Endothelial cell (in vitro differentiated cells): ENCODE results near the gene UGCG. TPM values are rescaled to one million over a fixed set of nuclear protein-coding genes. Genes with fewer than 3 reads are reported as not detected.

ENCODE experiments used
- DNase-seq: peaks from one replicate; pipeline ENCODE4 v3.0.0; 2021; ENCODE audit warnings: low spot score
- H3K27ac Mint-ChIP-seq: one replicate; pipeline ENCODE4 v1.8.0; 2021; ENCODE audit warnings: mixed read lengths, inconsistent platforms; ENCODE audit not compliant: unreplicated experiment
- H3K27me3 Mint-ChIP-seq: one replicate; pipeline ENCODE4 v1.8.0; 2021; ENCODE audit warnings: mild to moderate bottlenecking, moderate library complexity, mixed read lengths, inconsistent platforms; ENCODE audit not compliant: unreplicated experiment
- H3K36me3 Mint-ChIP-seq: one replicate; pipeline ENCODE4 v1.8.0; 2021; ENCODE audit warnings: mild to moderate bottlenecking, low read depth, mixed read lengths, inconsistent platforms; ENCODE audit not compliant: unreplicated experiment
- H3K4me1 Mint-ChIP-seq: one replicate; pipeline ENCODE4 v1.8.0; 2021; ENCODE audit warnings: mild to moderate bottlenecking, mixed read lengths, inconsistent platforms; ENCODE audit not compliant: unreplicated experiment
- H3K4me3 Mint-ChIP-seq: one replicate; pipeline ENCODE4 v1.8.0; 2021; ENCODE audit warnings: mild to moderate bottlenecking, mixed read lengths, inconsistent platforms; ENCODE audit not compliant: unreplicated experiment
- H3K9me3 Mint-ChIP-seq: one replicate; pipeline ENCODE4 v1.8.0; 2021; ENCODE audit warnings: mixed read lengths, inconsistent platforms; ENCODE audit not compliant: unreplicated experiment
- total RNA-seq: library from RNA; stranded (reverse); fragmentation: NEBNext Ultra II Directional; extraction: Animal tissue kit (Norgen Biotek cat#: 25700); gene quantifications from one replicate; pipeline ENCODE4 v1.2.1, GENCODE V29; 2021; ENCODE audit not compliant: unreplicated experiment
- TF ChIP-seq, protein P1 (sequence below): fragments of 200-600 bp; sonication (generic); IDR thresholded peaks from one replicate; pipeline ENCODE4 v1.5.0; 2021; ENCODE audit warnings: antibody characterized with exemption; ENCODE audit not compliant: unreplicated experiment

UGCG gene
- total RNA-seq, 1 donor from 2014 or later: 14.1 TPM

DNA sequence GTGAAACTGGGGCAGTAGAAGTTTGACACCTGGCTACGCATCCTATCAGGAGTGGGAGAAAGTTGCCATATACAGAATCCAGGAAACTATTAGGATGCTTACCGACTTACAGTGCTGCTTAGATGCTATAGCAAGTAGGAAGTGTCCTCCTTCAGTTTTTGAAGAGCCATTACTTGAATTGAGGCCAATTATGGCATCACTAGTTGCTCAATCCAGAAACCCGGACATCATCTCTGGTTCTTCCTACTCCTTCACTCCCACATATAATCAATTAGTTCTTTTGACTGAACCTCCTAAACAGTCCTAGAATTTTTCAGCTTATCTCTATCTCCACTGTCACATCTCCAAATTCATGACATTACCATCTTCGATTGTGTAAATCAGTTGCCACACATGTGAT lies 41.8 kb upstream of the UGCG start:
- TF ChIP-seq, protein P1, sequence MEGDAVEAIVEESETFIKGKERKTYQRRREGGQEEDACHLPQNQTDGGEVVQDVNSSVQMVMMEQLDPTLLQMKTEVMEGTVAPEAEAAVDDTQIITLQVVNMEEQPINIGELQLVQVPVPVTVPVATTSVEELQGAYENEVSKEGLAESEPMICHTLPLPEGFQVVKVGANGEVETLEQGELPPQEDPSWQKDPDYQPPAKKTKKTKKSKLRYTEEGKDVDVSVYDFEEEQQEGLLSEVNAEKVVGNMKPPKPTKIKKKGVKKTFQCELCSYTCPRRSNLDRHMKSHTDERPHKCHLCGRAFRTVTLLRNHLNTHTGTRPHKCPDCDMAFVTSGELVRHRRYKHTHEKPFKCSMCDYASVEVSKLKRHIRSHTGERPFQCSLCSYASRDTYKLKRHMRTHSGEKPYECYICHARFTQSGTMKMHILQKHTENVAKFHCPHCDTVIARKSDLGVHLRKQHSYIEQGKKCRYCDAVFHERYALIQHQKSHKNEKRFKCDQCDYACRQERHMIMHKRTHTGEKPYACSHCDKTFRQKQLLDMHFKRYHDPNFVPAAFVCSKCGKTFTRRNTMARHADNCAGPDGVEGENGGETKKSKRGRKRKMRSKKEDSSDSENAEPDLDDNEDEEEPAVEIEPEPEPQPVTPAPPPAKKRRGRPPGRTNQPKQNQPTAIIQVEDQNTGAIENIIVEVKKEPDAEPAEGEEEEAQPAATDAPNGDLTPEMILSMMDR: no peak
- Mint-ChIP-seq H3K4me3 (no peak overlapping the region), H3K9me3 (no peaks in the 10 kb centered on the region), H3K36me3 (no peaks in the 10 kb centered on the region), H3K27me3 (no peaks in the 10 kb centered on the region), H3K4me1 (peaks cover 11% of the 10 kb centered on the region), H3K27ac (no peak overlapping the region)
- no peak for DNase-seq

DNA sequence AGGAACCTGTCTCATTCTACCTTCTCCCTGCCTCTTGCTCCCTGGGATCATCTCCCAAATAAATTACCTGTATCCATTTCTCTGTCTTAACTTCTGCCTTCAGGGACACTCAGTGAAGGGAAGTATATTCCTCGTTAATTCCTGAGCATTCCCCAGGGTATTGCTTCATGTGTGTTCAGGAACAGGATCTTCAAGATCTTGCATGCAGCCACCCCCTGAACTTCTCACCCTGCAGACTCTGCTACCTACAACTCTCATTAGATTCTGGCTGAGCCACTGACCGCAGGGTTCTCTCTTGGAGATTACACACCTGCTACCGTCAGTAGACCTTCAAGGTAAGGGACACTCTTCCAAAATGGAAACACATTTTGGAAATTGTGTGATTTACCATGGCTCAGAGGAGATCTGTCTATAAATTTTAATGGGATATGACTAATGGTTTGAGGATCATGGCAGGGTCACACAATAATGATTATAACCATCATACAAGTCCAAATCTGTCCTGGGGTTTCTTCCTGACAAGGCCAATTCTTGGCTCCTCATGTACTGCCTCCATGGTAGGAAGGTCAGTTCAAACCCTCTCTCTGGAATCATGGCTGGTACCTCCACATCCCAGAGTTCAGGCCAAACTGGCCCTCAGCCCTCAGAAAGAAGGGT lies 38.9 kb upstream of the UGCG start:
- DNase-seq: no peak
- H3K27me3 Mint-ChIP-seq: no peaks in the 10 kb centered on the region

DNA sequence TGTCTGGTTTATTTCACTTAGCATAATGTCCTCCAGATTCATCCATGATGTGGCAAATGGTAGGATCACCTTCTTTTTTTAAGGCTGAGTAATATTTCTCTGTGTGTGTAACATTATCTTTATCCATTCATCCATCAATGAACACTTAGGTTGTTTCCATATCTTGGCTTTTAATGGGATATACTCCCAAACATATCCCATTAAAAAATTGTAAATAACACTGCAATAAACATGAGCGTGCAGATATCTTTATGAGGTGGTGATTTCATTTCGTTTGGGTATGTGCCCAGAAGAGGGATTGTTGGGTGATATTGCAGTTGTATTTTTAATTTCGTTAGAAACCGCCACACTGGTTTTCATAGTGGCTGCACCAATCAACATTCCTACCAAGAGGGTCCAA lies 36.2 kb upstream of the UGCG start:
- DNase-seq: no peak
- H3K36me3 Mint-ChIP-seq: no peaks in the 10 kb centered on the region
- H3K27me3 Mint-ChIP-seq: no peaks in the 10 kb centered on the region
- TF ChIP-seq, protein P1: no peak
- no peak overlapping the region for H3K4me3 Mint-ChIP-seq
- H3K4me1 Mint-ChIP-seq: no peaks in the 10 kb centered on the region
- H3K27ac Mint-ChIP-seq: no peak overlapping the region
- no peaks in the 10 kb centered on the region for H3K9me3 Mint-ChIP-seq

More for the DNA sequence above, 38.9 kb upstream of the UGCG start:
- Mint-ChIP-seq H3K9me3 (no peaks in the 10 kb centered on the region), H3K4me3 (no peak overlapping the region), H3K27ac (no peak overlapping the region), H3K36me3 (no peaks in the 10 kb centered on the region), H3K4me1 (no peaks in the 10 kb centered on the region)
- TF ChIP-seq, protein P1: no peak

DNA sequence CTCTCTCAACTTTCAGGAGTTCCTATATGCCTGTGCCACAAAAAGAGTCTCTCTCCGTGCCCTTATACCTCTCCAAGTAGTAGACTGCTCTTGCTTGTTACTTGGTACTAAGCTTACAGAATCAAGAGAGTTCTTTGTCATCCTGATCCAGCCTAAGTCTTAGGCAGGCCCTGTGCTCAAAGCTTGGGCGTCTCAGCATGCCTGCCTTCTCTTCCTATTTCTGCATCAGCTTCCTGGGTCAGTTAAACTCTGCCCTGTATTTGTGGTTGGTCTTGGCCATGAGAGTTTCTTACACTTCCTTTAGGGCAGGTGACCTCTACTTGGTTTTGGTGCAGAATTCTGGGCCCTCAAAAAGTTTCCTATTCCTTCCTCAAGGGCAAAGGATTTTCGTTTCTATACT lies 33.0 kb upstream of the UGCG start:
- Mint-ChIP-seq H3K9me3 (no peaks in the 10 kb centered on the region), H3K27ac (no peak overlapping the region), H3K4me3 (no peak overlapping the region), H3K4me1 (no peaks in the 10 kb centered on the region), H3K27me3 (no peaks in the 10 kb centered on the region), H3K36me3 (no peaks in the 10 kb centered on the region)
- no peak for DNase-seq
- TF ChIP-seq, protein P1: no peak

DNA sequence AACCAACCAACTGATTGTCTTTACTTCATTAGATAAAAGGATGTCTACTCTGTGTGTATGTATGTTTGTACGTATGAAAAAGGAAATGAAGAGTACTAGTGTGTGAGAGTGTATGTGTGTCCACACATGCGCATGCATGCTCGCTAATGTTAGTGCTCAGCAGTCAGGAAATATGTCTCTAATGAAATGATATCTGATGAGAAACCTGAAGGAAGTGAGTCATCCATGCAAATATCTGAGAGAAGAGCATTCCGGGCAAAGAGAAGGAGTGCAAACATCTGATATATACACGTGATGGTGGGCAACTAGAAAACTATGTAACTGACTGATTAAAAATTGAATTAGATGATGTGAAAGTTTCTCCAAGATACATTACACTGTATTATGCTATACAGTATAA lies 29.6 kb upstream of the UGCG start:
- H3K27ac Mint-ChIP-seq: no peak overlapping the region
- H3K9me3 Mint-ChIP-seq: no peaks in the 10 kb centered on the region
- H3K36me3 Mint-ChIP-seq: no peaks in the 10 kb centered on the region
- DNase-seq: no peak
- H3K4me3 Mint-ChIP-seq: no peak overlapping the region
- H3K4me1 Mint-ChIP-seq: no peaks in the 10 kb centered on the region
- H3K27me3 Mint-ChIP-seq: no peaks in the 10 kb centered on the region
- TF ChIP-seq, protein P1: no peak
